K562 (cell line): Measurements from ENCODE around the gene AP4S1. TPM values are rescaled to one million over a fixed set of nuclear protein-coding genes. Genes with fewer than 3 reads are reported as not detected.

Source experiments
- ADNP ChIP-seq: fragments of 200-800 bp; sonication (Bioruptor generic); IDR thresholded peaks from 2 replicates; pipeline ENCODE4 v1.6.1; 2016; ENCODE audit warnings: missing genetic modification characterization, missing compliant biosample characterization
- ARID1B ChIP-seq: fragments of 450-650 bp; IDR thresholded peaks from 2 replicates; pipeline ENCODE4 v1.6.1; 2016; ENCODE audit warnings: antibody characterized with exemption, mild to moderate bottlenecking, inconsistent platforms
- ATF6 ChIP-seq: sonication (generic); formaldehyde crosslinking; IDR thresholded peaks from 2 replicates; pipeline ENCODE4 v1.4.0; 2020; ENCODE audit warnings: mild to moderate bottlenecking, missing genetic modification reagents
- ETS1 ChIP-seq: conservative IDR thresholded peaks from 2 replicates; pipeline ENCODE4 v1.6.1; 2011; ENCODE audit warnings: low read depth, mild to moderate bottlenecking, low read length; ENCODE audit not compliant: control insufficient read depth
- GABPA ChIP-seq: fragments of 200-800 bp; sonication (Bioruptor generic); conservative IDR thresholded peaks from 2 replicates; pipeline ENCODE4 v1.6.1; 2016; ENCODE audit warnings: low read depth, missing genetic modification characterization, missing compliant biosample characterization
- GTF3C2 ChIP-seq: IDR thresholded peaks from 3 replicates; pipeline ENCODE4 v1.6.1; 2011; ENCODE audit warnings: borderline replicate concordance, mild to moderate bottlenecking, moderate library complexity; ENCODE audit not compliant: insufficient read length; ENCODE audit errors: extremely low read depth
- HOXB6 ChIP-seq: fragments of 250-450 bp; sonication (Bioruptor Pico); IDR thresholded peaks from 2 replicates; pipeline ENCODE4 v1.5.1; 2022; ENCODE audit warnings: mild to moderate bottlenecking, borderline replicate concordance
- NCOA6 ChIP-seq: fragments of 450-650 bp; IDR thresholded peaks from 2 replicates; pipeline ENCODE4 v1.6.1; 2017; ENCODE audit warnings: mild to moderate bottlenecking
- PATZ1 ChIP-seq: fragments of 250-450 bp; sonication (Bioruptor Pico); IDR thresholded peaks from 2 replicates; pipeline ENCODE4 v1.5.0; 2020; ENCODE audit warnings: mild to moderate bottlenecking, borderline replicate concordance
- RBM14 ChIP-seq: fragments of 200-400 bp; formaldehyde crosslinking; IDR thresholded peaks from 2 replicates; pipeline ENCODE4 v1.6.1; 2018; ENCODE audit warnings: low read depth, mild to moderate bottlenecking, low read length, moderate library complexity, borderline replicate concordance; ENCODE audit not compliant: insufficient read depth
- SMARCB1 ChIP-seq: IDR thresholded peaks from 2 replicates; pipeline ENCODE4 v1.6.1; 2011; ENCODE audit warnings: improper control_type of control experiment, low read depth; ENCODE audit not compliant: insufficient read length
- SNRNP70 ChIP-seq: fragments of 200-400 bp; formaldehyde crosslinking; optimal IDR thresholded peaks from 2 replicates; pipeline ENCODE3; 2017; ENCODE audit warnings: low read depth, low read length
- WHSC1 ChIP-seq: IDR thresholded peaks from one replicate; pipeline ENCODE4 v1.6.1; 2012; ENCODE audit warnings: low read length, control low read depth, inconsistent platforms
- ZBTB34 ChIP-seq: fragments of 250-450 bp; sonication (Bioruptor Pico); IDR thresholded peaks from 2 replicates; pipeline ENCODE4 v1.8.0; 2021; ENCODE audit warnings: mild to moderate bottlenecking, moderate library complexity
- ZSCAN29 ChIP-seq: fragments of 450-650 bp; IDR thresholded peaks from 2 replicates; pipeline ENCODE4 v1.6.1; 2017
- polyA plus RNA-seq, 8 experiments: library from polyadenylated mRNA; depleted of rRNA in 4 of 8; stranded (reverse) in 5 of 8; unstranded in 3 of 8; fragments of >200 nt; fragmentation: Nextera tagmentation in 2 of 8; fragmentation: Illumina TruSeq in 1 of 8; extraction: Ambion mirVana in 2 of 8; extraction: Trizol in 1 of 8; gene quantifications; 2 replicates each; pipeline versions ENCODE4 v1.2.1 to v1.2.3, GENCODE V29; 2011 to 2014; ENCODE audit warnings: inconsistent platforms in 1 of 8, missing spikeins in 1 of 8
- total RNA-seq, 7 experiments: library from RNA; depleted of rRNA in 6 of 7; stranded (reverse); fragments of >200 nt in 6 of 7; fragmentation: Illumina TruSeq in 2 of 7; extraction: Trizol in 2 of 7; gene quantifications; 2 replicates each; pipeline versions ENCODE4 v1.2.1 to v1.2.3, GENCODE V29; 2011 to 2021; ENCODE audit warnings: low replicate concordance in 1 of 7

The AP4S1 gene
- total and polyA plus RNA-seq, 9 of the 15 experiments (the other 6 are each of a cell fraction or from before 2014, with no cell fraction given), result 3.7 to 7.8 (median 5.9) TPM

- TF ChIP-seq PATZ1 (CRISPR knock-in tag), result no peak
- TF ChIP-seq GTF3C2, result no peak
- peak; percentile 90 for TF ChIP-seq ARID1B
- no peak for TF ChIP-seq ZSCAN29
- TF ChIP-seq SNRNP70, result no peak
- TF ChIP-seq SMARCB1, result peak; percentile 88
- TF ChIP-seq RBM14, result no peak
- no peak for TF ChIP-seq HOXB6 (CRISPR knock-in tag)
- no peak for TF ChIP-seq ETS1
- TF ChIP-seq NCOA6, result no peak
- no peak for TF ChIP-seq ZBTB34 (CRISPR knock-in tag)
- no peak for TF ChIP-seq GABPA (tag)
- TF ChIP-seq ADNP (tag), result peak; percentile 50; the same call in 1 of the 2 replicates
- TF ChIP-seq WHSC1, result no peak
- TF ChIP-seq ATF6 (CRISPR knock-in tag), result no peak
Observed at GRCh38 chr14:31038521-31039166, 13.2 kb downstream of the AP4S1 start (continued).
